ENCODE results near the gene AUP1. TPM values are rescaled to one million over a fixed set of nuclear protein-coding genes. Genes with fewer than 3 reads are reported as not detected.

Gene AUP1
- total and polyA plus RNA-seq, 9 of the 15 experiments (the other 6 are each of a cell fraction or from before 2014, with no cell fraction given) = 70.7 to 245 (median 165) TPM

- Histone ChIP-seq H3K9ac (ENCODE audit: insufficient read depth in 1 of 2, low read depth in 2 of 2, low read length in 2 of 2) (peak overlapping the region; percentile 3 to 76; a peak in 3 of 4 replicates), H3K79me2 (ENCODE audit: control insufficient read depth, insufficient read depth, low read length) (peaks cover 16% of the 10 kb centered on the region; the same call in 2 of the 3 replicates), H3K9me1 (ENCODE audit: control insufficient read depth, insufficient read depth, low read length) (no peaks in the 10 kb centered on the region), H3K27ac (ENCODE audit: extremely low read depth, low read depth, low read length) (no peak overlapping the region), H3K9me3 (replicated peaks; ENCODE audit: control insufficient read depth, insufficient read depth, low read depth, low read length) (no peaks in the 10 kb centered on the region), H3K4me1 (replicated peaks in 1 of 2; ENCODE audit: control insufficient read depth in 2 of 2, insufficient read depth in 2 of 2, low read length in 2 of 2) (peaks cover 25 to 66% of the 10 kb centered on the region in 2 experiments), H3K4me2 (ENCODE audit: insufficient read depth, low read length) (no peak overlapping the region), H3K36me3 (ENCODE audit: control insufficient read depth, insufficient read depth, low read length) (peaks cover 13% of the 10 kb centered on the region; the same call in 1 of the 3 replicates), H4K20me1 (replicated peaks; ENCODE audit: control insufficient read depth, insufficient read depth, low read length) (no peaks in the 10 kb centered on the region), H3K27me3 (ENCODE audit: control insufficient read depth in 2 of 2, insufficient read depth in 2 of 2, low read length in 2 of 2) (no peaks in the 10 kb centered on the region), H2AFZ (ENCODE audit: low read depth, low read length) (peak overlapping the region; percentile 49), H3K4me3 (no peak overlapping the region)
- BruUV-seq (replicated peaks) = no TSS peak
- intact Hi-C loops (cut with micrococcal nuclease) = no loop called here
- DNase-seq (ENCODE audit: extremely low read depth in 1 of 4, low spot score in 3 of 4) = no peak
- FAIRE-seq = peak; percentile 60
- 73% methylated on average over 16 of the region's 21 CpGs for WGBS (ENCODE audit: insufficient coverage, low coverage, missing lambda C conversion rate)
- in situ Hi-C loops (cut with MboI) = no loop called here
- ChIA-PET POLR2A (interaction anchor here (0.5 to 1.3 kb wide), 2 partner anchors 25 to 148 kb away, joined by 3 to 4 read pairs; no protein-coding TSS in a partner anchor), CTCF (ENCODE audit: low intra/inter-chr PET ratio) (no interaction called here)
- TF ChIP-seq ZFP36 (IDR thresholded peaks at IDR 0.05; ENCODE audit: low read depth, low read length, partially characterized antibody) (peak; percentile 60), TAL1 (IDR thresholded peaks at IDR 0.05) (no peak), SMARCE1 (IDR thresholded peaks at IDR 0.05) (0 out of 2 replicates have a peak, but pooled peaks have one; percentile 13), RNF2 (IDR thresholded peaks at IDR 0.05) (no peak), MGA (IDR thresholded peaks at IDR 0.05) (no peak), RBM25 (IDR thresholded peaks at IDR 0.05; ENCODE audit: low read depth, low read length, severe bottlenecking) (peak; percentile 49), TAF15 (IDR thresholded peaks at IDR 0.05; ENCODE audit: low read depth, low read length) (no peak), BCOR (IDR thresholded peaks at IDR 0.05) (peak; percentile 54; the same call in 1 of the 2 replicates)
- ATAC-seq = no peak
Observed at GRCh38 chr2:74551942-74552913, 22.7 kb upstream of the AUP1 start.

Data from K562 (cell line).